Embryonic facial prominence (tissue), 1 donor: ENCODE measurements around the gene NKTR.

ENCODE experiments used
- DNase-seq: peaks from one replicate; pipeline ENCODE4 v3.0.0-alpha.2; 2016; ENCODE audit errors: extremely low spot score

Gene NKTR

DNA sequence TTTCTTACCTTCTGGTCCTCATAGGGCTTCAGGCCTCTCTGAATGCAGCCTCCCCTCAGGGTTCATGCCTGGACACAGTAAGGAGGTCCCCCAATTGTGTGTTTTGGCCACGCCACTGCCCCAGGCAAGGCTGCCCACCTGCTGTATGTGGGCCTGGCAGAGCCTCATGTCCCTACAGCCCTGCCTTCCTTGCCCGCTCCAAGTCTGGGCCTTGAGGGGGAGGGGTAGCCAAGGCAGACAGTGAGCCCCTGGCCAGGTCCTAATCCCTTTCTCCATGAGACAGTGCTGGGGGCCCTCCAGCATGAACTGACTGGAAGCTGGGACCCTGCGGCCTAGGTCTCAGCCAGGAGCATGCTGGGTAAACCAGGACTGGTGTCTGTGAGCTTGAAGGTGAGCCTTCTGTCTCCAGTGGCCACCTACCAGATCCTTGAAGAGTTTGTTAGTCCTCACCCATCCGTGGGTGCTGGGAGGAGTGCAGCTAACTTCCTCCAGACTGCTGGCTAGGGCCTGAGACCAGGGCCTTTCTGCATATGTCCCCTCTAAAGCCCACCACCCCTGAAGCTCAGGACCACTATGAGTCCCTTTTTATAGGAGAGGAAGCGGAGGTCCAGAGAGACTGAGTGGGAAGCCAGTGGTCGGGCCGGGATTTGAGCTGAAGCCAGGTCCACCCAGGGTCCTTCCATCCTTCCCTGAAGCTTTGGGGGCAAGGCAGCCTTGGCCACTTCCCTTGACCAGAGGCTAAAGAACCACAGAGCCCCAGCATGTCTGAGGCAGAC lies 61.7 kb downstream of the NKTR start:
- DNase-seq: no peak

DNA sequence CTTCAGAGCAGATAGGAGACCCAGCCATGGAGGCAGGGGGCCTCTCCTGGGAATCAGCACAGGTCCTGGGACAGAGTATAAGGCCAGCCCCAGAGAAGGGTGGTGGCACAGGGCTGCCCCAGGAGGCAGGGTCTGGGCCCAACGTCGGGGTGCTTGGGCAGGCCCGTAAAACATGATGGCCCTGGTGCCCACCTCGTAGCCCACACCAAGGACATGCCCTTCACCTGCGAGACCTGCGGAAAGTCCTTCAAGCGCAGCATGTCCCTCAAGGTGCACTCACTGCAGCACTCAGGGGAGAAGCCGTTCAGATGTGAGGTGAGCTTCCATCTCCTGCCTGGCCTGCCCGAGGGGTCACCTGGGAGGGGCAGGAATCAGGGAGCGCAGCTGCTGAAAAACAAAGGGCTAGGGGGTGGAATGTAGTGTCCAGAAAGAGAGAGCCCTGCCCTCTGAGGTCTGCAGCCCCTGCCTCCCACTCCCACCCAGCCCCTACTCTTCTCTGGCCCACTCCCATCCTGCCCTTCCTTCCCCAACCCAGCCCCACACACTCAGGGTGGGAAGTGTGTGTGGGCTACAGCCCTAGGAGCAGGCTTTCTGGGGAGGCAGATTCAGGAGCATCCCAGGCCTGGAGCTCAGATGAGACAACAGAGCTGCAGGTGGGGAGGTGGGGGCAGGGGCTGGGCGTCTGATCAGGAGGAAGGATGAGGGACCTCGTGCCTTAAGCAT lies 62.5 kb downstream of the NKTR start:
- DNase-seq: no peak

DNA sequence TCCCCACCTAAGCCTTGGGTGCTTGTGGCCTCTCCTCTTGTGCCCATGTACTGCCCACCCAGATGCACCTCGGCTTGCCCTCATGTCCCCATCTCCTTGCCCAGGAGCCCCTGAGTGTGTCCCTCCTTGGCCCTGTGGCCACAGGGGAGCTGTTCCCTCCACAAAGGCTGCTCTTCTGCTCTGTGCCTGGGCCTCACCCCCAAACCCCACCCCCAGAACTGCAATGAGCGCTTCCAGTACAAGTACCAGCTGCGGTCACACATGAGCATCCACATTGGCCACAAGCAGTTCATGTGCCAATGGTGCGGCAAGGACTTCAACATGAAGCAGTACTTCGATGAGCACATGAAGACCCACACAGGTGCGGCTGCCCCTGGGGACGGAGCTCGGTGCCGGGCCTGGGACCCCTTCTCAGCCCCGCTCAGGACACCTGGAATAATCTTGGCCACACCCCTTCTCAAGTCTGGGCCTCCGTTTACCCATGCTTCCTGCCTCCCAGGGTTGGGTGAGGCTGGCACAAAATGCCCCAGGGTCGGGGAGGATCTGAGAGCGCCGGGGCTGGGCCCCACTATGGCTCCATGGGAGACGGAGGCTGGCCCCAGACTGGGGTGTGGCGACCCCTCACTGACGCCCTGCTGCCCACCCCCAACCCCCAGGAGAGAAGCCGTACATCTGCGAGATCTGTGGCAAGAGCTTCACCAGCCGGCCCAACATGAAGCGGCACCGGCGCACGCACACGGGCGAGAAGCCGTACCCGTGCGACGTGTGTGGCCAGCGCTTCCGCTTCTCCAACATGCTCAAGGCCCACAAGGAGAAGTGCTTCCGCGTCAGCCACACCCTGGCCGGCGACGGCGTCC lies 63.3 kb downstream of the NKTR start:
- no peak for DNase-seq

DNA sequence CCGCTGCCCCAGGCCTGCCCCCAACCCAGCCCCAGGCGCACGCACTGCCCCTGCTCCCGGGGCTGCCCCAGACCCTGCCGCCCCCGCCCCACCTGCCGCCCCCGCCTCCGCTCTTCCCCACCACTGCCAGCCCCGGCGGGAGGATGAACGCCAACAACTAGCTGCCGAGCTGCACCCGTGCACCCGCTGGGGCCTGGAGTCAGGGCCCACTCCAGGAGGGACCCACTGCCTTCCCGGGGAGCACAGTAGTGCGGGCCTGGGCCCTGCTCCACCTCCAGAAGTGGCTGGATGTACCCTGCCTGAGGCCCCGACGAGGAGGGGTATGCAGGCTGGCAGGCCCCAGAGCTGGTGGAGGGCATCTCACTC lies 63.9 kb downstream of the NKTR start:
- DNase-seq: no peak

DNA sequence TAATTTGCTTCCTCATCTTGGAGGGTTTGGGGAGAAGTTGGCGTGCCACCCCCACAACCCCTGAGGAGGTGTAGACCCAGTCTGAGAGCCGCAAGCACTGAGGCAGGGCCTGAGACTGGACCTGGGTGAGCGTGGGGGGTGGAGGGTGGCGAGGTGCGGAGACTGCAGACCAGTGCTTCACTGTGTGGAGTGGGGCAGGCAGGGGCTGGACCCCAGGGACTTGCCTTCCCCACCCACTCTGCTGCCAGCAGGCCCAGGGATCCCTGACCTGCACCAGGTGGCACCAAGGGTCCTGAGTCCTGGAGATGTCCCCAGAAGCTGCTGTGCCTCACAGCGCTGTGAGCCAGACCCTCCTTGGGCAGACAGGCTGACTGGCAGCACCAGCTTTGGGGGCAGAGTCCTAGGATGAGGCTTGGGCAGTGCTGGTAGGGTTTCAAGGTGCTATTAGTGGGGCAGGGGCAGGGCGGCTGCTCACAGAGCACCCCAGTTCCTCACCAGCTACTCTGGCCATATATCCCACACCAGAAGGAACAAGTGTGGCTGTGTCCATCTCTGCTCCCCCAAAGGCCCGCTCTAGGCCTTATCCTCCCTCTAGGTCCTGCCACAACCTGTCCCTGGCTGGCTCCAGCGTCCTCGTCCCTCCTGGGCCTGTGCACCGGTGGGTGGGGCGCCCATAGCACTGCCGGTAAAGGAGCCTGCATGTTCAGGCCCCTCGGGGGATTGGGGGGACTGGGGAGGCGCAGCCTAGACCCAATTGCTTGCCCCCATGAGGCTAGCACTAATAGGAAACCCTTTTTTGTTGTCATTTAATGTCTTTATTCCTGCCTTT lies 64.8 kb downstream of the NKTR start:
- DNase-seq: no peak

DNA sequence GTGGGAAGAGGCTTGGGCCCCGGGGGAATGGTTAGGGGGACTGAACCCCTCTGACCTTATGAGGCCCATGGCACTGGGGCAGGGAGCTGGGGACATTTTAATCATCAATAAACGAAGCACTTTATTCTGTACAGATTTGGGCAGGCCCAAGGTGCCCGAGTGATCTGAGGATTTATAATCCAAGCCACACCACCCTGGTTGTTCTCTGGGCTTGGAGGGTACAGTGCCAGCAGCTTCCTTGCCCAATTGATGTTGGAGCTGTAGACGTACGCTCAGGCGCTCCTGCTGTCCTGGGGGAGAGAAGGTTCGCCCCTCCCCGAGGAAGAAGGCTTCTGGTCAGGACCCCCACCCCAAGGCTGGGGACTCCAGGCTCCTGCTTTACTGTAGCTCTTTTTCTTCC lies 65.5 kb downstream of the NKTR start:
- DNase-seq: no peak

DNA sequence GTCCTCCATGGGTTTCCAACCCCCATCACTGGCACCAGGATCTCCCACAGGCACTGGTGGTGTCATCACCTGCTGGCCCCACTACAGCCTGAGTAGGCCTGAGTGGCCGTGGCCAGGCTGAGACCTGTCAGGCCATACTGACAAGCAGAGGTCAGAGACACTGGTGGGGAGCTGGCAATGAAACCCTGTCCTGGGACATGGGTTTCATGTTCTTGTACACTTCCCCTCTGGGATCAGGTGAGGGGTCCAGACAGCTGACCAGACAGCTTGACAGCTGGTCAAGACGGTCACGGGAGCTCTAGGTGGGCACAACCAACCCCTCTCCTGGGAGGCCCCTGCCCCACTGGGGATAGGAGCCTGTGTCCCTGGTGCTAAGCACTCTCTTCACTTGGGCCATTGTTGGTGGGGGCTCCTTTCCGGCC lies 66.1 kb downstream of the NKTR start:
- no peak for DNase-seq

DNA sequence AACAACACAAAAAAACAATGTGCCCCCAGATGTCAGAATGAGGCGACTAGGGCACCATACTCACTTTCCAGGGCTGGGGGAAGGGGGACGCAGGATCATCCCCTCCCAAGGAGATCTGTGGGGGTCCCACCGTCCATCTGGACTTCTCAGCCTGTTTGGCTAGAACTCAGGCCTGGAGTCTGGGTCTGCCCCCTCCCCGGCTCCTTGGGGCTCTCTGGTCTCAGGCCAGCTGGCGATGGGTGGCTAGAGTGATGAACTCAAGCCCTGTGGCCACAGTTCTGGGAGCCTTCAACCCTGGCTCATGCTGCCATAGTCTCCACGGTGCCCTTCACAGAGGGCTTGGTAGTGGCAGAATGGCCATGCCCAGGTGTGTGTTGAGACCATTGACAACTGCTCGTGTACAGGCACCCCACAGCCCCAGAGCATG lies 66.6 kb downstream of the NKTR start:
- no peak for DNase-seq

DNA sequence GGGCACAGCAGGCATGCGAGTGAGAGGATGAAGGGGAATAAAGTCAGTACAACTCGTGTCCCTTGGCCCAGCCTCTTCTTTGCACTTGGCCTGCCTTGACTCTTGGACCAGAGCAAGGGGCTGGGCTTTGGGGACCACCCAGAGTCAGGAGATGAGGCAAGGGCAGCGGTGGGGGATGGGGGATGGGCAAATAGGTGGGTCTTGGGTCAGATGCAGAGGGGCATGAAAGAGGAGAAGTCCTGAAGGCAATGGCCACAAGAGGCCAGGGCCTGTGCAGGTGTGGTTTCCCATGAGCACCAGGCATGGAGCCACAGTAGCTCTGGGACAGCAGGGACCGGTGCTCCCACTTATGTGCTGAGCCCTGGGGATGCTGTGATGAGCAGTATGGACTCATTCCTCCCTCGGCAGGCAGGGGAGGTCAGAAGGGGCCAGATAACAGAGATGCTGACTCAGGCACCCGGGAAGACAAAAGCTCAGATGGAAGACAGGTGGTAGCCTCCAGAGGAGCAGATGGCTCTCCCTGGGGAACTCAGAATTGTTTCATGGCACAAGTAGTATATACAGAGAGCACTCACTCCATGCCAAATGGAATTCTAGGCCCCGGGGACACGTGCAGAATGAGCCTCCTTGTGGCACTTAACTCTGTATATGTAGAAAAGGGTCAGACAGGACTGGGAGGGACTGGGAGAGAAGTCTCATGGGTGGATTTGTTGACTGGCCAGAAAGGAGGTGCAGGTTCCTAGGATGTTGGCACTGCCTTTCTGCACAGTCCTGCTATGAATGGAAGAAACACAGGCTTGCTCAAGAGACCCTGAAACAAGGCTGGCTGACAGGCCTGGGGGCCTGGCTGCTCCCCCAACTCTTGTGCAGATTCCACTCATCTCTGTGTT lies 67.3 kb downstream of the NKTR start:
- no peak for DNase-seq

DNA sequence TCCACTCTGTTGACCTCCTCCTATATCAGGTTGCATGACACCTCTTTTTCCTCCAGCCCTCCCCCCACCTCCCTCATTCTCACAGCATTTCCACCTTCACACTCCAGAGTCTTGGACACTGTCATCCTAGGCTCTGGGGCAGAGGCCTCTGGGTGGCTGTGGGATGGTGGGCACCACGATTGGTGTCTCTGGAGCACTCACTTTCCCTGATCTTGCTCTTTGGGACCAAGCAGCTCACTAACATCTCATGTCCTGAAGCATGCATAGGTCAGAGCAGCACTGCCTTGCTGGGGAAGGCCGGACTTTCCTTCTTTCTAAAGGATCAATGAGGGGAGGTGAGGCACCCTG lies 67.9 kb downstream of the NKTR start:
- DNase-seq: no peak

DNA sequence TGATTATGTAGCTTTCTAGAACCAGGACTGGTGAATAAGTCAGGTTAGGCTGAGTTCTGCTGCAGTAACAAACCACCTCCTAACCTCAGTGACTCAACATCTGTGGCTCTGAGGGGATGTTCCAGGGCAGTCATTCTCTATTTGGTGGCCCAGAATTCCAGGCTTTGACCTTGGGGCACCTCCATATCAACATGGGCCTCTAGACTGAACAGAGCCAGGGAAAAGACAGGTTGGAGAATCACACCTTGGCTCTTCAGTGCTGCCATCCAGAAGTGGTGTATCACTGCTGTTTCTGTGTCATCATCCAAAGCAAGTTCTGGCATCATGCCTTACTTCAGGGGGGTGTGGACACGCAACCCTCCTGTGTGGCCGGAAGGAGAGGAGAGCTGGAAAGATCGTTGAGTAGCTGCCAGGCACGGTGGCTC lies 68.3 kb downstream of the NKTR start:
- DNase-seq: no peak

DNA sequence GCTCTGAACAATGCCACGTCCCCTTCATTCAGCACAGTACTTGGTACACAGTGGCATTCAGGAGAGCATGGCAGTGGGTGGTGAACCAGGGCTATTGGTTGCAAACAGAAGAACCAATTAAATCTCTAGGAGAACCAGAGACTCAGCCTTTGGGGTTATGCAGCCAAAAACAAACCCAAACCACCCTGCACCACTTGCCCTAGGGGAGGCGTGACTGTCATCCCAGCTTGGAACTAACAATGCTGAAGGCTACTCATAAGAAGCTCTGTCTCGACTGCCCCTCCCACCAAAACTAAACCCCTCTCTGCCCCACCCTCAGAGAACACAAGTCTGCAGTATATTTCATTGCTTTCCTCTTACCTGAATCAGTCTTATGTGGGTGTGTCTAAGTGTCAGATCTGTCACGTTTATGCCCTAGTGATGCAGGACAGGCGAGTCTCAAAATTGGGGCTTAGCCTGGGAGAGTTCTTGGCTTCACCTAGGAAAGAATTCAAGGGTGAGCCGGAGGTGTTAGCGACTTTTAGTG lies 69.6 kb downstream of the NKTR start:
- no peak for DNase-seq

DNA sequence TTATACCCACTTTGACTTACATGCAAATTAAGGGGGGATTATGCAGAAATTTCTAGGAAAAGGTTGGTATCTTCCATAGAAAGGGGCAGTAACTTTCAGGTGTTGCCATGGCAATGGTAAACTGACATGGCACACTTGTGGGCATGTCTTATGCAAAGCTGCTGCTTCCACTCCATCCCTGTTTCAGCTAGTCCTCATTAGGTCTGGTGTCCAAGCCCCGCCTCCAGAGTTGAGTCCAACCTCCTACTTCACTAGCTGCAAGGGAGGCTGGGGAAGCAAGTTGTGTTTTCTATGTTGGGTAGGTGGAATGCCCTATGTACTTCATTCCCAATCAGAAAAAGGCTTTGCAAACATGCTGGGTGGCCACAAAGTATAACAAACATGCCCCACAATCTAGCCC lies 70.2 kb downstream of the NKTR start:
- DNase-seq: no peak

DNA sequence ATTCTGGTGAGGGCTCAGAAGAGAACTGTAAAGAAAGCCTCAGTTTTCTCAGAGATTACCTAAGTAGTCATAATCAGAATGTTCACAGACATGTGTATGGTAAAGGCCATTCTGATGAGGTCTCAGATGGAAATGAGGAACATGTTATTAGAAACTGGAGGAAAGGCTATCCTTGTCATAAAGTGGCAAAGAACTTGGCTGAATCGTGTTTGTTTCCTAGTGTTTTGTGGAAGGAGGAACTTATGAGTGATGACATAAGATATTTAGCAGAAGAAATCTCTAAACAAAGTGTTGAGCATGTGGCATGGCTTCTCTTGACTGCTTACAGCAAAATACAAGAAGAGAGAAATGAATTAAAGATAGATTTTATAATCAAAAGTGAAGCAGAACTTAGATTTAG lies 72.0 kb downstream of the NKTR start:
- DNase-seq: no peak

DNA sequence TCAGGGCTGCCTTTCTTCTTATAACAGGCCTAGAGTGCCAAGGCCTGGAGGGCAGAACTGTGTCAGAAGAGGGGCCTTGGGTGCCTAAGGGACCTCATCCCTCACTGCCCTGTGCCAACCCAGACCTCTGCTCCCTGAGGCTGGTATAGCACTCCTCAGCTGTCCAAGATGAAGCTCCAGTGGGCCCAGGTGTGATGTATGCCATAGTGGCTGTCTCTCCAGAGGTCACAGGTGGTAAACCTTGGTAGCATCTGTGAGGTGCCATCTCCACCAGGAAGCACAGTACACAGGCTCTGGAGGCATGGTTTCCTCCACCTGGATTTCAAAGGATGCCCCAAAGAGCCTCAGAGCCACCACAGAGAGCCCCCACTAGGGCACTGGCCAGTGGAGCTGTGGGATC lies 72.6 kb downstream of the NKTR start:
- DNase-seq: no peak

DNA sequence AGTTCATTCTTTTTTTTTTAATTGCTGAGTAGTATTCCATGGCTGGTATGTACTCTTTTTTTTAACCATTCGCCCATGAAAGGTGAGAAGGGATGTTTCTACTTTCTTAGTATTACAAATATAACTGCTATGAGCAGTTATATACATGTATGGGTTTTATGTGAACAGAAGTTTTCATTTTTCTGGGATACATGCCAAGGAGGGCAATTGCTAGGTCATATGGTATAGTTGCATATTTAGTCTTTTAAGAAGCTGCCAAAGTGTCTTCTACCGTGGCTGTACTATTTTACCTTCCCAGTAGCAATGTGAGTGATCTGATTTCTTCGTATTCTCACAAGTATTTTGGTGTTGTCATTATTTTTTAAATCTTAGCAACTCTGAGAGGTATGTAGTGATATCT lies 73.7 kb downstream of the NKTR start:
- DNase-seq: no peak

DNA sequence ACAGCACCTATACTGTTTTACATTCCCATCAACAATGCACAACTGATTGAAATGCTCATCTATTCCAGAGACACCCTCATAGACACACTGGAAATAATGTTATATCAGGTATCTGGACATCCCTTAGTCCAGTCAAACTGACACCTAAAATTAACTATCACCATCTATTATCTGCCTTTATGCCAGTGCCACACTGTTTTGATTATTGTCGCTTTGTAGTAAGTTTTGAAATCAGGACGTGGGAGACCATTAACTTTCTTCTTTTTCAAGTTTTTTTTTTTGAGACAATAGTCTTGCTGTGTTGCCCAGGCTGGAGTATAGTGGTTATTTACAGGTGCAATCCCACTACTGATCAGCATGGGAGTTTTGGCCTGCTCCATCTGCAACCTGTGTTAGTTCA lies 75.4 kb downstream of the NKTR start:
- DNase-seq: no peak

DNA sequence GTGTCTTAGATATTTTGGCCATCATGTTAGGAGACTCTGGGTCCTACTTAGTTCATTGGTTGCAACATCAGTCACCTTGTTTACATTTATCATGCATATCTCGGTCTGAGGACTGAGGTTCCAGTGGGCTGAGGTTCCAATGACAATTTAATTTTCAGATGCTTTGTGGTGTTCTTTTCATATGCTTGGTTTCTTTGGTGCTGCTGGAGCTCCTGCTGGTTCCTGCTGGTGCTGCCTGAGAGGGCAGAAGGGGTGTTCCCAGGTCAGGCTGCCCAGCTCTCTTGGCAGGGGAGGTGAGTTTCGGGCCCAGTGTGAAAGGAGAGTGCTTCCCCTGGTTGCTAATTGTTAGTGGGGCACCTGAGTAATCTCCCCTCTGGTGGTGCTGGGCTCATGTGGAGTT lies 78.0 kb downstream of the NKTR start:
- no peak for DNase-seq

DNA sequence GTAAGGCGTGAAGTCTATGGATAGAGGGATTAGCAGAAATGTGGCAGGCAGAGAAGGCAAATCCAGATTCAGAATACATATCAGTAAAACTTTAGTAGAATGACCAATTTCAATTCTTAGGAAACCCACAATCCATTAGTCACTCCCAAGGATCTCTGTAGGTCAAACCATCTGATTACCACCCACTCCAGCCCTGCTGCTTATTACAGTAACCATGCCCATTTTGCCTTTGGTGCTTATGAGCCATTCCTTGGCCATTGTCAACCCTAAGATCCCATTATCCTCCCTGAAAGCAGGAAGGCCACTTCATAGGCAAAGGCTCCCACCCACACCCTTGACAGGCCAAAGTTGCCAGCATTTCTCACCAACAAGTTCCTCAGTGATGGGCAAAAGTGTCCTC lies 79.8 kb downstream of the NKTR start:
- no peak for DNase-seq

DNA sequence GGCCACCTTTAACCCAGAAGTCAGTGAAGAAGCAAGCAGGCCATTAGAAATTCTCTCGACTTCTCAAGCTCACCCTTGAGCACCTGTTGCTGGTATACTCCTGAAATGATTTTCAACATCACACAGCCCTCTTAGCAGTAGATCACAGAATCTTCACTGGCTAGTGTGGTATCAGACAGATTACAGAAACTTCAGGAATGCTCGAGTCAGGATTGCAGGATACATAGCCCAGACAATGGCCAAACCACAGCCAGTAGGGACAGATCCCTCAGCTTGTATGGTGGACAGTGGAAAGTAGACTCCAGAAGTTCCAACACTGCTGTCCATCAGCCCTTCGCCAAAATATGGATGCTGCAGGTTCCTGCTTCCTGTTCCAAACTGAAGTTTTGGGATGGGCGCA lies 80.3 kb downstream of the NKTR start:
- DNase-seq: no peak
